ENCODE data around the gene PAX8. TPM values are rescaled to one million over a fixed set of nuclear protein-coding genes. Genes with fewer than 3 reads are reported as not detected.

The PAX8 gene
- total and polyA plus RNA-seq, 2 experiments from 2014 or later = 0.21 to 0.32 TPM

GRCh38 chr2:113253453-113253852 lies 25.3 kb downstream of the PAX8 start (continued):
- TF ChIP-seq, protein P1, sequence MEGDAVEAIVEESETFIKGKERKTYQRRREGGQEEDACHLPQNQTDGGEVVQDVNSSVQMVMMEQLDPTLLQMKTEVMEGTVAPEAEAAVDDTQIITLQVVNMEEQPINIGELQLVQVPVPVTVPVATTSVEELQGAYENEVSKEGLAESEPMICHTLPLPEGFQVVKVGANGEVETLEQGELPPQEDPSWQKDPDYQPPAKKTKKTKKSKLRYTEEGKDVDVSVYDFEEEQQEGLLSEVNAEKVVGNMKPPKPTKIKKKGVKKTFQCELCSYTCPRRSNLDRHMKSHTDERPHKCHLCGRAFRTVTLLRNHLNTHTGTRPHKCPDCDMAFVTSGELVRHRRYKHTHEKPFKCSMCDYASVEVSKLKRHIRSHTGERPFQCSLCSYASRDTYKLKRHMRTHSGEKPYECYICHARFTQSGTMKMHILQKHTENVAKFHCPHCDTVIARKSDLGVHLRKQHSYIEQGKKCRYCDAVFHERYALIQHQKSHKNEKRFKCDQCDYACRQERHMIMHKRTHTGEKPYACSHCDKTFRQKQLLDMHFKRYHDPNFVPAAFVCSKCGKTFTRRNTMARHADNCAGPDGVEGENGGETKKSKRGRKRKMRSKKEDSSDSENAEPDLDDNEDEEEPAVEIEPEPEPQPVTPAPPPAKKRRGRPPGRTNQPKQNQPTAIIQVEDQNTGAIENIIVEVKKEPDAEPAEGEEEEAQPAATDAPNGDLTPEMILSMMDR (conservative IDR thresholded peaks at IDR 0.05; ENCODE audit: low read depth in 2 of 2) = no peak

DNA sequence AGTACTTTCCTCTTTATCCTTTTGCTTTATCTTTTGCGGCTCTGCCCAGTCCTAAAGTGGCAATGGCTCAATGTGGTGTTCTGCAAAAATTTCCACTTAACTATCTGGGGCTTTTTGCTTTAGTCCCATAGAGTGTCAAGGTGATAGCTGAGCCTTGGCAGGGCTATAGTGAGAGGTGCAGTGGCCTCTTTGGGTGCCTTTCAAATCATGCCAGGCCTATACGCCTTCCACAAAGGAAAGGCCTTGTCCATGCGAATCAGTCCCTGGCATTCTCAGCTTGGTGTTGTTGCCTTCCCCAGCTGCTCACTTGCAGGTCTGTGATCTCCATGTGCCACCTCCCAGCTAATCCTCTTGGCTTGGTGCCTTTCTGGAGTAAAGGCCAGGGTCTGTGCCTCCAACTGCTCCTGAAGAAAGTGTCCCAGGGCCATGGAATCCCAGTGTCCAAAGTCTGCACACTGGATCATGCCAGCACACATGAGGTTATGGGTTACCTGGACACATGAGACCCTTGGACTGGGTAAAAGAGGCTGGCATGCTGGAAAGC lies 26.6 kb downstream of the PAX8 start:
- no peak for DNase-seq (ENCODE audit: low spot score)
- H3K79me2 ChIP-seq (replicated peaks; ENCODE audit: insufficient read depth) = no peaks in the 10 kb centered on the region
- no peaks in the 10 kb centered on the region for H3F3A ChIP-seq (replicated peaks; ENCODE audit: low read depth)
- no peaks in the 10 kb centered on the region for H3K9me2 ChIP-seq (ENCODE audit: insufficient read depth)
- no peaks in the 10 kb centered on the region for H3K27me3 Mint-ChIP-seq (ENCODE audit: insufficient read depth, low read depth, poor library complexity)
- no peak overlapping the region for H3K4me3 Mint-ChIP-seq
- H3K36me3 Mint-ChIP-seq (ENCODE audit: low read depth) = no peaks in the 10 kb centered on the region
- H3K4me1 Mint-ChIP-seq = peaks cover under 1% of the 10 kb centered on the region; the same call in 1 of the 3 replicates
- no peaks in the 10 kb centered on the region for H4K20me1 ChIP-seq (replicated peaks; ENCODE audit: insufficient read depth)
- ATAC-seq = no peak
- no peak overlapping the region for H3K4me3 ChIP-seq
- no peaks in the 10 kb centered on the region for H3K36me3 ChIP-seq (ENCODE audit: insufficient read depth)
- no peak overlapping the region for H3K4me2 ChIP-seq
- no peak overlapping the region for H2AFZ ChIP-seq
- no peak overlapping the region for H3K27ac ChIP-seq (ENCODE audit: low read depth)
- peaks cover under 1% of the 10 kb centered on the region; the same call in 1 of the 2 replicates for H3K4me1 ChIP-seq (ENCODE audit: insufficient read depth)
- H3K27me3 ChIP-seq (ENCODE audit: insufficient read depth) = no peaks in the 10 kb centered on the region
- no peaks in the 10 kb centered on the region for H3K9me3 Mint-ChIP-seq
- H3K27ac Mint-ChIP-seq = no peak overlapping the region
- no peak for TF ChIP-seq ZNF331 (CRISPR knock-in tag; IDR thresholded peaks at IDR 0.05; ENCODE audit: low read depth)
- TF ChIP-seq, protein P1 (conservative IDR thresholded peaks at IDR 0.05; ENCODE audit: low read depth in 2 of 2) = no peak
- TF ChIP-seq EZH2 (IDR thresholded peaks at IDR 0.05; ENCODE audit: low read depth, unreplicated experiment) = no peak
- no peak for TF ChIP-seq CREB1 (CRISPR knock-in tag; IDR thresholded peaks at IDR 0.05; ENCODE audit: low read depth)
- TF ChIP-seq, protein P2, sequence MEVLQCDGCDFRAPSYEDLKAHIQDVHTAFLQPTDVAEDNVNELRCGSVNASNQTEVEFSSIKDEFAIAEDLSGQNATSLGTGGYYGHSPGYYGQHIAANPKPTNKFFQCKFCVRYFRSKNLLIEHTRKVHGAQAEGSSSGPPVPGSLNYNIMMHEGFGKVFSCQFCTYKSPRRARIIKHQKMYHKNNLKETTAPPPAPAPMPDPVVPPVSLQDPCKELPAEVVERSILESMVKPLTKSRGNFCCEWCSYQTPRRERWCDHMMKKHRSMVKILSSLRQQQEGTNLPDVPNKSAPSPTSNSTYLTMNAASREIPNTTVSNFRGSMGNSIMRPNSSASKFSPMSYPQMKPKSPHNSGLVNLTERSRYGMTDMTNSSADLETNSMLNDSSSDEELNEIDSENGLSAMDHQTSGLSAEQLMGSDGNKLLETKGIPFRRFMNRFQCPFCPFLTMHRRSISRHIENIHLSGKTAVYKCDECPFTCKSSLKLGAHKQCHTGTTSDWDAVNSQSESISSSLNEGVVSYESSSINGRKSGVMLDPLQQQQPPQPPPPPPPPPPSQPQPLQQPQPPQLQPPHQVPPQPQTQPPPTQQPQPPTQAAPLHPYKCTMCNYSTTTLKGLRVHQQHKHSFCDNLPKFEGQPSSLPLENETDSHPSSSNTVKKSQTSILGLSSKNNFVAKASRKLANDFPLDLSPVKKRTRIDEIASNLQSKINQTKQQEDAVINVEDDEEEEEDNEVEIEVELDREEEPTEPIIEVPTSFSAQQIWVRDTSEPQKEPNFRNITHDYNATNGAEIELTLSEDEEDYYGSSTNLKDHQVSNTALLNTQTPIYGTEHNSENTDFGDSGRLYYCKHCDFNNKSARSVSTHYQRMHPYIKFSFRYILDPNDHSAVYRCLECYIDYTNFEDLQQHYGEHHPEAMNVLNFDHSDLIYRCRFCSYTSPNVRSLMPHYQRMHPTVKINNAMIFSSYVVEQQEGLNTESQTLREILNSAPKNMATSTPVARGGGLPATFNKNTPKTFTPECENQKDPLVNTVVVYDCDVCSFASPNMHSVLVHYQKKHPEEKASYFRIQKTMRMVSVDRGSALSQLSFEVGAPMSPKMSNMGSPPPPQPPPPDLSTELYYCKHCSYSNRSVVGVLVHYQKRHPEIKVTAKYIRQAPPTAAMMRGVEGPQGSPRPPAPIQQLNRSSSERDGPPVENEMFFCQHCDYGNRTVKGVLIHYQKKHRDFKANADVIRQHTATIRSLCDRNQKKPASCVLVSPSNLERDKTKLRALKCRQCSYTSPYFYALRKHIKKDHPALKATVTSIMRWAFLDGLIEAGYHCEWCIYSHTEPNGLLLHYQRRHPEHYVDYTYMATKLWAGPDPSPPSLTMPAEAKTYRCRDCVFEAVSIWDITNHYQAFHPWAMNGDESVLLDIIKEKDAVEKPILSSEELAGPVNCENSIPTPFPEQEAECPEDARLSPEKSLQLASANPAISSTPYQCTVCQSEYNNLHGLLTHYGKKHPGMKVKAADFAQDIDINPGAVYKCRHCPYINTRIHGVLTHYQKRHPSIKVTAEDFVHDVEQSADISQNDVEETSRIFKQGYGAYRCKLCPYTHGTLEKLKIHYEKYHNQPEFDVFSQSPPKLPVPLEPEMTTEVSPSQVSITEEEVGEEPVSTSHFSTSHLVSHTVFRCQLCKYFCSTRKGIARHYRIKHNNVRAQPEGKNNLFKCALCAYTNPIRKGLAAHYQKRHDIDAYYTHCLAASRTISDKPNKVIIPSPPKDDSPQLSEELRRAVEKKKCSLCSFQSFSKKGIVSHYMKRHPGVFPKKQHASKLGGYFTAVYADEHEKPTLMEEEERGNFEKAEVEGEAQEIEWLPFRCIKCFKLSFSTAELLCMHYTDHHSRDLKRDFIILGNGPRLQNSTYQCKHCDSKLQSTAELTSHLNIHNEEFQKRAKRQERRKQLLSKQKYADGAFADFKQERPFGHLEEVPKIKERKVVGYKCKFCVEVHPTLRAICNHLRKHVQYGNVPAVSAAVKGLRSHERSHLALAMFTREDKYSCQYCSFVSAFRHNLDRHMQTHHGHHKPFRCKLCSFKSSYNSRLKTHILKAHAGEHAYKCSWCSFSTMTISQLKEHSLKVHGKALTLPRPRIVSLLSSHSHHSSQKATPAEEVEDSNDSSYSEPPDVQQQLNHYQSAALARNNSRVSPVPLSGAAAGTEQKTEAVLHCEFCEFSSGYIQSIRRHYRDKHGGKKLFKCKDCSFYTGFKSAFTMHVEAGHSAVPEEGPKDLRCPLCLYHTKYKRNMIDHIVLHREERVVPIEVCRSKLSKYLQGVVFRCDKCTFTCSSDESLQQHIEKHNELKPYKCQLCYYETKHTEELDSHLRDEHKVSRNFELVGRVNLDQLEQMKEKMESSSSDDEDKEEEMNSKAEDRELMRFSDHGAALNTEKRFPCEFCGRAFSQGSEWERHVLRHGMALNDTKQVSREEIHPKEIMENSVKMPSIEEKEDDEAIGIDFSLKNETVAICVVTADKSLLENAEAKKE (CRISPR knock-in tag; IDR thresholded peaks at IDR 0.05) = no peak
- TF ChIP-seq REST (IDR thresholded peaks at IDR 0.05; ENCODE audit: unreplicated experiment) = no peak
- TF ChIP-seq JUNB (IDR thresholded peaks at IDR 0.05; ENCODE audit: unreplicated experiment) = no peak
- TF ChIP-seq, protein P3, sequence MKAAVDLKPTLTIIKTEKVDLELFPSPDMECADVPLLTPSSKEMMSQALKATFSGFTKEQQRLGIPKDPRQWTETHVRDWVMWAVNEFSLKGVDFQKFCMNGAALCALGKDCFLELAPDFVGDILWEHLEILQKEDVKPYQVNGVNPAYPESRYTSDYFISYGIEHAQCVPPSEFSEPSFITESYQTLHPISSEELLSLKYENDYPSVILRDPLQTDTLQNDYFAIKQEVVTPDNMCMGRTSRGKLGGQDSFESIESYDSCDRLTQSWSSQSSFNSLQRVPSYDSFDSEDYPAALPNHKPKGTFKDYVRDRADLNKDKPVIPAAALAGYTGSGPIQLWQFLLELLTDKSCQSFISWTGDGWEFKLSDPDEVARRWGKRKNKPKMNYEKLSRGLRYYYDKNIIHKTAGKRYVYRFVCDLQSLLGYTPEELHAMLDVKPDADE (IDR thresholded peaks at IDR 0.05) = no peak
- TF ChIP-seq POLR2AphosphoS5 (IDR thresholded peaks at IDR 0.05; ENCODE audit: low read depth) = no peak

All from GM23338 (cell line).